Measurements from ENCODE around the gene KHDC1.

- TF ChIP-seq CTCF (IDR thresholded peaks at IDR 0.05) (no peak), POLR2A (IDR thresholded peaks at IDR 0.05) (no peak)
These were observed 13.0 kb downstream of the KHDC1 start for GRCh38 chr6:73250016-73250415.

Measured in esophagus squamous epithelium (tissue), 4 donors.